ENCODE results near the gene CIPC.

DNA sequence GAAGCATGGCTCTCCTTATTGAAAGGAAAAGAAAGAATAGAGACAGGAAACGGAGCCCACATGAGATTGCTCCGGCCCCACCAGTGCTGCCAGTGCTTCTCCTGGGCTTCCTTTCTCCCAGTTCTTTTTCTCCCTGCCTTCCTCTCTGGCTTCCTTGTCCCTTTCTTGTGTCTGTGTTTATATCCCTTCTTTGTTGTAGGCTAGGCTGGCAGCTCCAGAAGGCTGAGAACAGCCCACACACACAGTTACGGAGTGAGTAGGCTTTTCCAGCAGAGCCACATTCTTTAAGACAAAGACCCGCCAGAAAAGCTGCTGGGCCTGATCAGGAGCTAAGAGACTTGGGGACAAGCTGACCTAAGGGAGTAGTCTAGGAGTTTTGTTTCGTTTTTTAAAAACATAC lies 13.0 kb downstream of the CIPC start:
- TF ChIP-seq, protein P1, sequence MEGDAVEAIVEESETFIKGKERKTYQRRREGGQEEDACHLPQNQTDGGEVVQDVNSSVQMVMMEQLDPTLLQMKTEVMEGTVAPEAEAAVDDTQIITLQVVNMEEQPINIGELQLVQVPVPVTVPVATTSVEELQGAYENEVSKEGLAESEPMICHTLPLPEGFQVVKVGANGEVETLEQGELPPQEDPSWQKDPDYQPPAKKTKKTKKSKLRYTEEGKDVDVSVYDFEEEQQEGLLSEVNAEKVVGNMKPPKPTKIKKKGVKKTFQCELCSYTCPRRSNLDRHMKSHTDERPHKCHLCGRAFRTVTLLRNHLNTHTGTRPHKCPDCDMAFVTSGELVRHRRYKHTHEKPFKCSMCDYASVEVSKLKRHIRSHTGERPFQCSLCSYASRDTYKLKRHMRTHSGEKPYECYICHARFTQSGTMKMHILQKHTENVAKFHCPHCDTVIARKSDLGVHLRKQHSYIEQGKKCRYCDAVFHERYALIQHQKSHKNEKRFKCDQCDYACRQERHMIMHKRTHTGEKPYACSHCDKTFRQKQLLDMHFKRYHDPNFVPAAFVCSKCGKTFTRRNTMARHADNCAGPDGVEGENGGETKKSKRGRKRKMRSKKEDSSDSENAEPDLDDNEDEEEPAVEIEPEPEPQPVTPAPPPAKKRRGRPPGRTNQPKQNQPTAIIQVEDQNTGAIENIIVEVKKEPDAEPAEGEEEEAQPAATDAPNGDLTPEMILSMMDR (IDR thresholded peaks at IDR 0.05) = no peak
- no peak for TF ChIP-seq ZFX (IDR thresholded peaks at IDR 0.05; ENCODE audit: borderline replicate concordance)
